Dermis lymphatic vessel endothelial cell (primary cell): ENCODE measurements around the gene BBC3. TPM values are rescaled to one million over a fixed set of nuclear protein-coding genes. Genes with fewer than 3 reads are reported as not detected.

Experiments used
- total RNA-seq: library from RNA; depleted of rRNA; stranded (reverse); fragments of >200 nt; gene quantifications from 2 replicates; pipeline ENCODE4 v1.2.1, GENCODE V29; 2014

The BBC3 gene, protein sequence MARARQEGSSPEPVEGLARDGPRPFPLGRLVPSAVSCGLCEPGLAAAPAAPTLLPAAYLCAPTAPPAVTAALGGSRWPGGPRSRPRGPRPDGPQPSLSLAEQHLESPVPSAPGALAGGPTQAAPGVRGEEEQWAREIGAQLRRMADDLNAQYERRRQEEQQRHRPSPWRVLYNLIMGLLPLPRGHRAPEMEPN
- total RNA-seq, result 12.2 and 17.0 TPM in 2 replicates

DNA sequence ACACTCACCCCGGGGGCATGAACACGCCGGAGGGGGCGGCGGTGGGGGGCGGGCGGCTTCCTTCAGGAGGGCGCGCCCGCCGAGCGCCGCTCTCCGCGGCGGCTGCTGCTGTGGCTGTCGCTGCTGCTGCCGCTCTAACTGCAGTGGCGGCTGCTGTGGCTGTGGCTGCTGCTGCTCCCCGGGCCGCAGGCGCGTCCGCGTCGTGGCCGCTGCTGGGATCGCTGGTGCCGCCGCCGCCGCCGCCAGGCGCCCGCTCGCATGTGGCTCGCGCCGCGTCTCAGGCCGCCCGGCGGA lies at the start of gene BBC3:
TSS of gene BBC3 (minus strand) at position 279 of the 294 bp plus-strand sequence. CDS start 2,768 bp downstream, outside the sequence.

DNA sequence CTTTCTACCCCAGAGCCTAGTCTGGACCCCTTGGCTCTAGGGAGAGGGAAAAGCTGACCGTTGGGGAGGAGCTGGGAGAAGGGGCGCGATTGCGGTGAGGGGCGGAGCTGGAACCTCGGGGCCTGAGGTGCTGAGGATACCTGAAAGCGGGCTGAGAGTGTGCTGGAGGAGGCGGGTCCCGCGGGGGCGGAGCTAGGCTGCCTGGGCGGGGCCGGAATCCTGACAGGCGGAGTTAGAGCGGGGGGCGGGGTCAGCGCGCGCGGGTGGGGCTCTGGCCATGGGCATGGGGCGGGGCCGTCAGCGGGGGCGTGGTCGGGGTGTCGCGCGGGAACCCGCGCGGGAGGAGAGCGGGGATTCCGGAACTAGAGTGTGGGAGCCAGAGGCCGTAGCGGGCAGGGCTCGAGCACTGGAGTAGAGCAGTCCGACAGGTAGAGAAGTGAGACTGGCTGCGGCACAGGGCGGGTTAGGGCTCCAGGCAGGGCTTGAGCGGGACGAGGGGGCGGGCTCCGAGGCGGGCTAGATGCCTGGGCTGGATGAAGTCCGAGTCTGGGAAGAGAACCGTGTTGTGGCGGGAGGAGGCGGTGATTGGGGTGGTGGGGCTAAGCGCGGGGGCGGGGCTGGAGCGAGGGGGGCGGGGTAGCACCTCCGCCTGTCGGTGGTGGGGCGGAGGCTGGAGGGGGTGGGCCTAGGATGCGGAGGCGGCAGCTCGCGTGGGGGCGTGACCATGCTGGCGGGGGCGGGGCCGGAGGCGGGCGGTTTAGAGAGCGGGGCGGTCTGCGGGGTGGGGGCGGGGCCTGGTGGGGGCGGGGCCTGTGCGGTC lies 43.3 kb upstream of the BBC3 start, which contains the start of gene INAFM1:
TSS of gene INAFM1 (plus strand) at position 815 of the 820 bp plus-strand sequence. CDS start 35 bp downstream, outside the sequence.

DNA sequence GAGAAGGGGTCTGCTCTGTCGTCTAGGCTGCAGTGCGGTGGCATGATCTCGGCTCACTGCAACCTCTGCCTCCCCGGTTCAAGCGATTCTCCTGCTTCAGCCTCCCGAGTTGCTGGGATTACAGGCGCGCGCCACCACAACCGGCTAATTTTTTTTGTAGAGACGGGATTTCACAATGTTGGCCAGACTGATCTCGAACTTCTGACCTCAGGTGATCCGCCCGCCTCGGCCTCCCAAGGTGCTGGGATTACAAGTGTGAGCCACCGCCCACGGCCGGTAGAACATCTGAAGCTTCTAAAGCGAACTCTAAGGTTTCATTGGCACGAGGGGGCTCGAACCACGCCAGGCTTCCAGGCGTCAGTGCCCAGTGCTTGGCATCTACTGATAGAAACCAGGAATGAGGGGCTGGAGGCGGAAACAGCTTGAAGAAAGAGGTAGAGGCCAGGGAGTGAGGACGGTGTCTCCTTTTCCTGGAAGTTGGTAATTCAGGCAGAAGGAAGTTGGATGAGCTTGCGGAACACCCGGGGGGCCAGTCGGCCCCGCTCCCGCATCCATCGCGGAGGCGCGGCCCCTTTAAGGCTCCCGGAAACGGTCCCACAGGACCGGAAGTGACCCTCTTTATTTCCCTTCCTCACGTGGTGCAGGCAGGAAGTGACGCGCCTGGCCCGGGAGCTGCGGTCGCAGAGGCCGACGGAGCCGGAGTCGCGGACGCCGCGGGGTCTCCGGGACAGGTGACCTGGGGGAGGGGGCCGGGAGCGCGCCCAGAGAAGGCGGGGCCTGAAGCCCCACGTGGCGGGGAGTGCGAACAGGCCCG lies 25.1 kb upstream of the BBC3 start, which contains the start of gene CCDC9:
TSS of gene CCDC9 (plus strand) at position 647 of the 814 bp plus-strand sequence. CDS start 1,876 bp downstream, outside the sequence.

Other genes with a start within 250 kb of the BBC3 start
- gene NPAS1, start 211.4 kb downstream of the BBC3 start, total RNA-seq, result under 0.01 TPM in 1 of 2 replicates, not detected in the other
- gene TMEM160, start 182.6 kb downstream of the BBC3 start, total RNA-seq, result 16.8 and 23.7 TPM in 2 replicates
- gene ZC3H4, start 117.4 kb downstream of the BBC3 start, total RNA-seq, result 7.7 and 9.1 TPM in 2 replicates
- 118 and 142 TPM in 2 replicates for gene SAE1, start 100.4 kb downstream of the BBC3 start, total RNA-seq
- gene CCDC9, start 25.3 kb upstream of the BBC3 start, total RNA-seq, result 3.7 and 3.8 TPM in 2 replicates
- 0.69 and 1.1 TPM in 2 replicates for gene INAFM1, start 43.7 kb upstream of the BBC3 start, total RNA-seq
- not detected in 2 replicates for gene C5AR1, start 78.7 kb upstream of the BBC3 start, total RNA-seq
- under 0.01 and 0.11 TPM in 2 replicates for gene C5AR2, start 101.0 kb upstream of the BBC3 start, total RNA-seq
- gene DHX34, start 118.1 kb upstream of the BBC3 start, total RNA-seq, result 3.0 and 6.2 TPM in 2 replicates
- gene MEIS3, start 188.3 kb upstream of the BBC3 start, total RNA-seq, result 0.09 and 0.33 TPM in 2 replicates
- gene SLC8A2, start 240.7 kb upstream of the BBC3 start, total RNA-seq, result not detected in 2 replicates